ENCODE measurements around the gene AGTR1.

DNA sequence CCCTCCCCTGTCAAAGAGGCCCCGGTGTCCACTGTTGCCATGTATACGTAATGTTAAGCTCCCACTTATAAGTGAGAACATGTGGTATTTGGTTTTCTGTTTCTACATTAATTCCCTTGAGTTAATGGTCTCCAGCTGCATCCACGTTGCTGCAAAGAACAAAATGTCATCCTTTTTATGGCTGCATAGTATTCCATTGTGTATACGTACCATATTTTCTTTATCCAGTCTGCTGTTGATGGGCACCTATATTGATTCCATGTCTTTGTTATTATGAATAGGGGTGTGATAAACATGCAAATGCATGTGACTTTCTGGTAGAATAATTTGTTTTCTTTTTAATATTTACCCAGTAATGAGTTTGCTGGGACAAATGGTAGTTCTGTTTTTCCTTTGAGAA is 43.3 kb upstream of the AGTR1 start:
- TF ChIP-seq EZH2 (IDR thresholded peaks at IDR 0.05; ENCODE audit: borderline replicate concordance): no peak
- TF ChIP-seq, protein P1, sequence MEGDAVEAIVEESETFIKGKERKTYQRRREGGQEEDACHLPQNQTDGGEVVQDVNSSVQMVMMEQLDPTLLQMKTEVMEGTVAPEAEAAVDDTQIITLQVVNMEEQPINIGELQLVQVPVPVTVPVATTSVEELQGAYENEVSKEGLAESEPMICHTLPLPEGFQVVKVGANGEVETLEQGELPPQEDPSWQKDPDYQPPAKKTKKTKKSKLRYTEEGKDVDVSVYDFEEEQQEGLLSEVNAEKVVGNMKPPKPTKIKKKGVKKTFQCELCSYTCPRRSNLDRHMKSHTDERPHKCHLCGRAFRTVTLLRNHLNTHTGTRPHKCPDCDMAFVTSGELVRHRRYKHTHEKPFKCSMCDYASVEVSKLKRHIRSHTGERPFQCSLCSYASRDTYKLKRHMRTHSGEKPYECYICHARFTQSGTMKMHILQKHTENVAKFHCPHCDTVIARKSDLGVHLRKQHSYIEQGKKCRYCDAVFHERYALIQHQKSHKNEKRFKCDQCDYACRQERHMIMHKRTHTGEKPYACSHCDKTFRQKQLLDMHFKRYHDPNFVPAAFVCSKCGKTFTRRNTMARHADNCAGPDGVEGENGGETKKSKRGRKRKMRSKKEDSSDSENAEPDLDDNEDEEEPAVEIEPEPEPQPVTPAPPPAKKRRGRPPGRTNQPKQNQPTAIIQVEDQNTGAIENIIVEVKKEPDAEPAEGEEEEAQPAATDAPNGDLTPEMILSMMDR (IDR thresholded peaks at IDR 0.05; ENCODE audit: poor library complexity): no peak
